ENCODE results near the gene ACBD4. TPM values are rescaled to one million over a fixed set of nuclear protein-coding genes. Genes with fewer than 3 reads are reported as not detected.

ACBD4 gene
- total and polyA plus RNA-seq, 2 of the 13 experiments (the other 11 are each of a cell fraction or from before 2014, with no cell fraction given), result 16.1 to 26.9 TPM

DNA sequence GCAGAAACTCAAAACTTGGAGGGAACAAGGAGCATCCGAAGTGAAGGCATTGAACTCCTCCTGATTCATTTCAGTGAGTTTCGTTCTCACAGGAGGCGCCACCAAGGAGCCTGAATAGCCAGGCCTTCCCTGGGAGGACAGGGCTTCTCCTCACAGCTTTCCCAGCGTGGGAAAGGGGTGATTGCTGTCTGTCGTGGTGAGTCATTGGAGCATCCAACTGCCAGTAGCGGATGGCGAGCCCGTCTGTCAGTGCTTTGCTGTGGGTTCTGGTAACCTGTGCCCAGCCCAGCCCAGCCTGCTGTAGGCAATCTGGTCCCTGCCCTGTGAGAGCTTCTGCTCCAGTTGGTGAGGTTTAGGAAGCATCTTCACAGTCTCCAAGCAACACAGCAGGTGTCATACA is 31.5 kb upstream of the ACBD4 start:
- H2AFZ ChIP-seq (ENCODE audit: low read length), result no peak overlapping the region
- no peaks in the 10 kb centered on the region for H4K20me1 ChIP-seq (ENCODE audit: insufficient read depth, low read length)
- H3K27me3 ChIP-seq (ENCODE audit: control insufficient read depth in 1 of 2, insufficient read depth in 2 of 2, low read length in 2 of 2), result no peaks in the 10 kb centered on the region
- no peak for FAIRE-seq
- peaks cover 49 to 70% of the 10 kb centered on the region in 2 experiments for H3K36me3 ChIP-seq (replicated peaks in 1 of 2; ENCODE audit: control insufficient read depth in 1 of 2, insufficient read depth in 2 of 2, low read length in 2 of 2)
- H3K4me3 ChIP-seq (replicated peaks in 1 of 3; ENCODE audit: insufficient read depth in 1 of 3, low read depth in 2 of 3, low read length in 3 of 3), result no peak overlapping the region
- H3K9me3 ChIP-seq (ENCODE audit: low read length), result no peaks in the 10 kb centered on the region
- 100% methylated on average over 8 of the region's 8 CpGs for whole genome bisulfite sequencing (ENCODE audit: low lambda C conversion rate)
- in situ Hi-C loops (cut with HindIII; ENCODE audit: extremely low pct_ligation_motif_present, low pct_unique_long_range_greater_than_20kb), result loop anchor here (10.0 kb wide), 1 partner anchor 179 kb away; no protein-coding TSS in a partner anchor
- POLR2A ChIA-PET, result interaction anchor here (1.6 kb wide), 1 partner anchor 43 kb away, joined by 4 read pairs; the partner anchor contains the start of gene NMT1
- no peaks in the 10 kb centered on the region for H3K79me2 ChIP-seq (ENCODE audit: insufficient read depth, low read length)
- TF ChIP-seq, protein P1, sequence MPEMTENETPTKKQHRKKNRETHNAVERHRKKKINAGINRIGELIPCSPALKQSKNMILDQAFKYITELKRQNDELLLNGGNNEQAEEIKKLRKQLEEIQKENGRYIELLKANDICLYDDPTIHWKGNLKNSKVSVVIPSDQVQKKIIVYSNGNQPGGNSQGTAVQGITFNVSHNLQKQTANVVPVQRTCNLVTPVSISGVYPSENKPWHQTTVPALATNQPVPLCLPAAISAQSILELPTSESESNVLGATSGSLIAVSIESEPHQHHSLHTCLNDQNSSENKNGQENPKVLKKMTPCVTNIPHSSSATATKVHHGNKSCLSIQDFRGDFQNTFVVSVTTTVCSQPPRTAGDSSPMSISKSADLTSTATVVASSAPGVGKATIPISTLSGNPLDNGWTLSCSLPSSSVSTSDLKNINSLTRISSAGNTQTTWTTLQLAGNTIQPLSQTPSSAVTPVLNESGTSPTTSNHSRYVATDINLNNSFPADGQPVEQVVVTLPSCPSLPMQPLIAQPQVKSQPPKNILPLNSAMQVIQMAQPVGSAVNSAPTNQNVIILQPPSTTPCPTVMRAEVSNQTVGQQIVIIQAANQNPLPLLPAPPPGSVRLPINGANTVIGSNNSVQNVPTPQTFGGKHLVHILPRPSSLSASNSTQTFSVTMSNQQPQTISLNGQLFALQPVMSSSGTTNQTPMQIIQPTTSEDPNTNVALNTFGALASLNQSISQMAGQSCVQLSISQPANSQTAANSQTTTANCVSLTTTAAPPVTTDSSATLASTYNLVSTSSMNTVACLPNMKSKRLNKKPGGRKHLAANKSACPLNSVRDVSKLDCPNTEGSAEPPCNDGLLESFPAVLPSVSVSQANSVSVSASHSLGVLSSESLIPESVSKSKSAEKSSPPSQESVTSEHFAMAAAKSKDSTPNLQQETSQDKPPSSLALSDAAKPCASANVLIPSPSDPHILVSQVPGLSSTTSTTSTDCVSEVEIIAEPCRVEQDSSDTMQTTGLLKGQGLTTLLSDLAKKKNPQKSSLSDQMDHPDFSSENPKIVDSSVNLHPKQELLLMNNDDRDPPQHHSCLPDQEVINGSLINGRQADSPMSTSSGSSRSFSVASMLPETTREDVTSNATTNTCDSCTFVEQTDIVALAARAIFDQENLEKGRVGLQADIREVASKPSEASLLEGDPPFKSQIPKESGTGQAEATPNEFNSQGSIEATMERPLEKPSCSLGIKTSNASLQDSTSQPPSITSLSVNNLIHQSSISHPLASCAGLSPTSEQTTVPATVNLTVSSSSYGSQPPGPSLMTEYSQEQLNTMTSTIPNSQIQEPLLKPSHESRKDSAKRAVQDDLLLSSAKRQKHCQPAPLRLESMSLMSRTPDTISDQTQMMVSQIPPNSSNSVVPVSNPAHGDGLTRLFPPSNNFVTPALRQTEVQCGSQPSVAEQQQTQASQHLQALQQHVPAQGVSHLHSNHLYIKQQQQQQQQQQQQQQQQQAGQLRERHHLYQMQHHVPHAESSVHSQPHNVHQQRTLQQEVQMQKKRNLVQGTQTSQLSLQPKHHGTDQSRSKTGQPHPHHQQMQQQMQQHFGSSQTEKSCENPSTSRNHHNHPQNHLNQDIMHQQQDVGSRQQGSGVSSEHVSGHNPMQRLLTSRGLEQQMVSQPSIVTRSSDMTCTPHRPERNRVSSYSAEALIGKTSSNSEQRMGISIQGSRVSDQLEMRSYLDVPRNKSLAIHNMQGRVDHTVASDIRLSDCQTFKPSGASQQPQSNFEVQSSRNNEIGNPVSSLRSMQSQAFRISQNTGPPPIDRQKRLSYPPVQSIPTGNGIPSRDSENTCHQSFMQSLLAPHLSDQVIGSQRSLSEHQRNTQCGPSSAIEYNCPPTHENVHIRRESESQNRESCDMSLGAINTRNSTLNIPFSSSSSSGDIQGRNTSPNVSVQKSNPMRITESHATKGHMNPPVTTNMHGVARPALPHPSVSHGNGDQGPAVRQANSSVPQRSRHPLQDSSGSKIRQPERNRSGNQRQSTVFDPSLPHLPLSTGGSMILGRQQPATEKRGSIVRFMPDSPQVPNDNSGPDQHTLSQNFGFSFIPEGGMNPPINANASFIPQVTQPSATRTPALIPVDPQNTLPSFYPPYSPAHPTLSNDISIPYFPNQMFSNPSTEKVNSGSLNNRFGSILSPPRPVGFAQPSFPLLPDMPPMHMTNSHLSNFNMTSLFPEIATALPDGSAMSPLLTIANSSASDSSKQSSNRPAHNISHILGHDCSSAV (CRISPR knock-in tag; IDR thresholded peaks at IDR 0.05; ENCODE audit: borderline replicate concordance), result no peak
- TF ChIP-seq, protein P2, sequence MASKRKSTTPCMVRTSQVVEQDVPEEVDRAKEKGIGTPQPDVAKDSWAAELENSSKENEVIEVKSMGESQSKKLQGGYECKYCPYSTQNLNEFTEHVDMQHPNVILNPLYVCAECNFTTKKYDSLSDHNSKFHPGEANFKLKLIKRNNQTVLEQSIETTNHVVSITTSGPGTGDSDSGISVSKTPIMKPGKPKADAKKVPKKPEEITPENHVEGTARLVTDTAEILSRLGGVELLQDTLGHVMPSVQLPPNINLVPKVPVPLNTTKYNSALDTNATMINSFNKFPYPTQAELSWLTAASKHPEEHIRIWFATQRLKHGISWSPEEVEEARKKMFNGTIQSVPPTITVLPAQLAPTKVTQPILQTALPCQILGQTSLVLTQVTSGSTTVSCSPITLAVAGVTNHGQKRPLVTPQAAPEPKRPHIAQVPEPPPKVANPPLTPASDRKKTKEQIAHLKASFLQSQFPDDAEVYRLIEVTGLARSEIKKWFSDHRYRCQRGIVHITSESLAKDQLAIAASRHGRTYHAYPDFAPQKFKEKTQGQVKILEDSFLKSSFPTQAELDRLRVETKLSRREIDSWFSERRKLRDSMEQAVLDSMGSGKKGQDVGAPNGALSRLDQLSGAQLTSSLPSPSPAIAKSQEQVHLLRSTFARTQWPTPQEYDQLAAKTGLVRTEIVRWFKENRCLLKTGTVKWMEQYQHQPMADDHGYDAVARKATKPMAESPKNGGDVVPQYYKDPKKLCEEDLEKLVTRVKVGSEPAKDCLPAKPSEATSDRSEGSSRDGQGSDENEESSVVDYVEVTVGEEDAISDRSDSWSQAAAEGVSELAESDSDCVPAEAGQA (IDR thresholded peaks at IDR 0.05; ENCODE audit: low read depth), result no peak
- TF ChIP-seq, protein P2 (CRISPR knock-in tag; IDR thresholded peaks at IDR 0.05; ENCODE audit: borderline replicate concordance), result no peak
- no peak for TF ChIP-seq HNF4G (IDR thresholded peaks at IDR 0.05; ENCODE audit: borderline replicate concordance, low read depth, low read length)
- no peak for TF ChIP-seq HNF4G (CRISPR knock-in tag; IDR thresholded peaks at IDR 0.05; ENCODE audit: borderline replicate concordance, low read depth)
- TF ChIP-seq ZNF230 (CRISPR knock-in tag; IDR thresholded peaks at IDR 0.05), result no peak
- TF ChIP-seq CHCHD3 (CRISPR knock-in tag; IDR thresholded peaks at IDR 0.05), result no peak
- no peak overlapping the region for H3K9ac ChIP-seq (ENCODE audit: insufficient read depth, low read depth, low read length)
- no TSS peak for BruUV-seq (replicated peaks)
- CTCF ChIA-PET (ENCODE audit: low intra/inter-chr PET ratio, low total read pairs), result no interaction called here
- no peak for ATAC-seq
- intact Hi-C loops (cut with micrococcal nuclease; ENCODE audit: unreplicated experiment), result no loop called here
- peaks cover 23% of the 10 kb centered on the region for H3K4me1 ChIP-seq (ENCODE audit: insufficient read depth, low read length)
- H3K4me2 ChIP-seq (ENCODE audit: low read depth, low read length), result no peak overlapping the region
- no peak overlapping the region for H3K27ac ChIP-seq (ENCODE audit: extremely low read length, insufficient read depth, low read length)
- no peak for DNase-seq (ENCODE audit: low spot score)
